Stimulated activated CD4-positive, alpha-beta T cell treated with anti-CD3 and anti-CD28 coated beads, Interleukin-12 subunit alpha, Interleukin-12 subunit beta, amount 100 ng/mL, for 4 hours (primary cell): ENCODE data around the gene CAMTA1.
"Not testable (repeated sequence)": the region's sequence is repeated elsewhere in the genome, so short reads cannot be mapped to it uniquely, and the experiment has no call there.

Experiments used
- DNase-seq: peaks from one replicate; pipeline ENCODE4 v3.0.0-alpha.2; 2020

The CAMTA1 gene

GRCh38 chr1:7298749-7299151 is 513.5 kb downstream of the CAMTA1 start:
- no peak for DNase-seq

GRCh38 chr1:7299329-7299799 is 514.1 kb downstream of the CAMTA1 start:
- DNase-seq, result no peak

DNA sequence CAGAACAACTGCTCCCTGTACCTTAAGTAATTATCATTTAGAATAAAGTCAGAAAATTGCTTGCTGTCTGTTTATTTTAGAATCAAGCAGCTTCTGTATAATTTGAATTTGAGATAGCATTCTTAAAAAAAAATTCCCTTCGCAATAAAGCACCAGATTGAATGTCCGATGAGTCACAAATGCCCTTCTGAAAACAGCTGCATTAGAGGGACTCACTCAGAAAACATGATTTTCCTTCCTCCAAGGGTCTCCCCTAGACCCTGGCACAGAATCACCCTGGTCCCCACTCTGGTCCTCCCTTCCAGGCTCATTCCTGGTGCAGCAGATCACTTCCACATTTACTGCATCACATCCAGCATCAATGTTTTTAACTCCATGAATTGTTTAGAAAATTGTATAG is 514.7 kb downstream of the CAMTA1 start:
- no peak for DNase-seq

GRCh38 chr1:7300893-7301663 is 515.8 kb downstream of the CAMTA1 start:
- DNase-seq, result no peak

DNA sequence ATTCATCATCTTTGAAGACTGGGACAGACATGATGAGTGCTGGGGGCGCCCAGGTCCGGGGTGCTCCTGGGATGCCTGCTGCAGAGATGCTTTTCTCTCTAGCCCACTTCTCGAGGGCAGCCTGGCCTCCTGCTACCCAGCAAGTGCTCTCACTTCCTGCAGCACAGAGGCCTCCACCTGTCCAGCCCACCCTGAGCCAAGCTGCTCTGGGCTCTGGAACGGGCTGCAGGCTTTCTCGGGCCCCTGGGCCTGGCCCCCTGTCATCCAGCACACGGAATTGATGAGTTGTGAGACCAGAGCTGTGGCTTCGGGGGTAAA is 516.4 kb downstream of the CAMTA1 start:
- DNase-seq, result no peak

DNA sequence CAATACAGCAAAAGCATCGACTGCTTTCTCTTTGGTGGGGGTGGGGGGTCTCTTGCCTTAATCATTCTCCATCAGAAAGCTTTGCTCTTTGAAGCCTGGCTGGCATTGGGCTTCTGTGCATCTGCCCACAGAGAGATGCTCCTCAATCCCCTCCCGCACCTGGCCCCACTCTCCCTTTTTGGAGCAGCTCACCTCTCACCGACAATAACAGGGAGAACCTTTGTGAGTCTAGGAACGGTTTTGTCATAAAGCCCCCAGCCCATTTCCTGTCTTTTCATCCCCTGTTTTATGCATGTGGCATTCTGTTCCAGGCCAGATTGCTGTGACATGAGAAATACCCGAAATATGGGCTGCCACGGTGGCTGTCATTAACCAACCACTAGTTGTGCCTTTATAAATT is 516.9 kb downstream of the CAMTA1 start:
- no peak for DNase-seq

- no peak for DNase-seq
Observed at GRCh38 chr1:7302873-7303272, 517.6 kb downstream of the CAMTA1 start.

- no peak for DNase-seq
Observed at GRCh38 chr1:7303554-7304317, 518.5 kb downstream of the CAMTA1 start.

DNA sequence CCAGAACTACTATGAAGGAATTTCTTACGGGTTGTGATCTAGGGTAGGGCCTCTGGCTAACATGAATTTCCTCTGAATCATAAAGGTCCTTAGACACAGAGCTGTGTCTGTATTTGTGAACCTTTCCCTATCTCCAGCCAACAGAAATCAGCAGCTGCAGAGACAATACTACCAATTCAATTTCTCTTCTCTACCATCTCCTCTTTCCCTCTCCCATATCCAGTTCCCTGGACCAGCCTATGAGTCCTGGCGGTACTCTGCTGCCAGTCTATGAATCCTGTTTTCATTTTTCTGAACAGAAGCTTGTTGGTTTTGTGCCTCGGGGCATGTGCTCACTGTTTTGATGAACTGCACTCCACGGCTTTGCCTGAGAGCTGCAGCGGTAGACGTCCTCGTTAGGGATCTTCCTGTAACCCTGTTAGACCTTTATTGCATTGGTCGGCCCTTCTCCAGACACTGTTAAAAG is 527.9 kb downstream of the CAMTA1 start:
- DNase-seq, result no peak

DNA sequence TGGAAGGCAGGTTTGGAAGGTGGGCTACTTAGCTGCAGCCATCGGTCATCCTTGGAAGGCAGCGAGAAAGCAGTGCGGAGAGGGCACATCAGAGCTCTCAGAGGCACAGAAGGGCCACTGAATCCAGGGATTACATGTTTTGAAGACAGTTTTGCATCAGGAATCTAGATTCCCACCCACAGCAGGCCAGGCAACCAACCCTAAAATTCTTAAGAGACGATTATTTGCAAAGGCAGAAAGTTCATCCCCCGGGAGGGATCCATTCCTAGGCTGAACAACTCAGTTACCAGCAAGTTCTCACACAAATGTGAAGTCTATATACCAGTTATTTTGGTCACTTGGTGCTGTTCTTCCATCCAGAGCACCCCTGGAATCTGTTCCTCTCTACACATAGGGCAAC is 528.6 kb downstream of the CAMTA1 start:
- DNase-seq, result no peak

- DNase-seq, result no peak
Observed at GRCh38 chr1:7315316-7315715, 530.1 kb downstream of the CAMTA1 start.

DNA sequence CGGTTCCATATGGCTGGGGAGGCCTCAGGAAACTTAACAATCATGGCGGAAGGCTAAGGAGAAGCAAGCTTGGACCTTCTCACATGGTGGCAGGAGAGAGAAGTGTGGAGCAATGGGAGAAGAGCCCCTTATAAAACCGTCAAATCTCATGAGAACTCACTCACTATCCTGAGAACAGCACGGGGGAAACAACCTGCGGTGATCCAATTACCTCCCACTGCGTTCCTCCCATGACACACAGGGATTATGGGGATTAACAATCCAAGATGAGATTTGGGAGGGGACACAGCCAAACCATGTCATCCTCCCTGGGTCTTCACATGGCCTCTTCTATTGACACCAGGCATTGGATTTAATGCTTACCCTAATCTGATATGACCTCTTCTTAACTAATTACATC is 530.7 kb downstream of the CAMTA1 start:
- DNase-seq, result no peak

DNA sequence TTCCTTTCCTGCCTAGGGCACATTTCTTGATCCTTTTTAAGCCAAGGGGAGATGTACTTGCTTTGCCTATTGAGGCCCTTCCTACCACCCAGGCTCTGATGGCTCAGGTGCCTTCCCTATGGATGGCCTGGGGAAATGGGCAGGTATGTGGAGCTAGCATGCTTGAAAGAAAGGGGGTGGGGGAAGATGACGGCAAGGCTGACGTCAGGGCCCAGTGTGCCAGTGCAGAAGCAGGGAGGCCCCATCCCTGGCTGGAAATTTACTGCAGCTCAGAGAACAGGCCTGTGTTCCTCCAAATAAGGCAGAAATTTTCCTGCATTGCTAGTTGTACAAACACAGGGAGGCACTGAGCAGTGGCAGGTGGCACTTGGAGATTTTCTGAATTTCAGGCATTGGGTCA is 532.6 kb downstream of the CAMTA1 start:
- DNase-seq, result no peak

DNA sequence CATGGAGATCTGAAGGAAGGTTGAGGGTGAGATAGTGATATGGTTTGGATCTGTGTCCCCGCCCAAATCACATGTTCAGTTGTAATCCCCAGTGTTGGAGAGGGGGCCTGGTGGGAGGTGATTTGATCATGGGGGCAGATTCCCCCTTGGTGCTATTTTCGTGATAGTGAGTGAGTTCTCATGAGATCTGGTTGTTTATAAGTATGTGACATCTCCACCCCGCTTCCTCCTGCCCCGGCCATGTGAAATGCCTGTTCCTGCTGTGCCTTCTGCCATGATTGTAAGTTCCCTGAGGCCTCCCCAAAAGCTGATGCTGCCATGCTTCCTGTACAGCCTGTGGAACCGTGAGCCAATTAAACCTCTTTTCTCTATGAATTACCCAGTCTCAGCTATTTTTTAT is 533.9 kb downstream of the CAMTA1 start:
- DNase-seq, result no peak

- no peak for DNase-seq
Observed at GRCh38 chr1:7320661-7321060, 535.4 kb downstream of the CAMTA1 start.

- no peak for DNase-seq
Observed at GRCh38 chr1:7322283-7322785, 537.1 kb downstream of the CAMTA1 start.

DNA sequence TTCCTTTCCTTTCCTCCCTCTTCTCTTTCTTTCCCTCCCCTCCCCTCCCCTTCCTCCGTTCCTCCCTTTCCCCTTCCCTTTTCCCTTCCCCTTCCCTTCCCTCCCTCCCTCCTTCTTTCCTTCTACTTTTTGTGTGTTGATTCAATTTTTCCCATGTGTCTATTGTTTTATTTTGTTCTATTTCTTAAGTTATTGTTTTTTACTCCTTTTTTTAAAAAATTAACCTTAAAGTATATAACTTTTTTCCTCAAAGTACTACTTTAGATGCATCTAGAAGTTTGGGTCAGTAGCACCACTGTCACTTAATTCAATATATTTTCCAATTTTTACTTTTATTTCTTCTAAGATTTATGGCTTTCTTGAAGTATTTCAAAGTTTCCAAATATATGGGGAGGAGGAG is 537.7 kb downstream of the CAMTA1 start:
- no peak for DNase-seq

- no peak for DNase-seq
Observed at GRCh38 chr1:7325254-7325653, 540.0 kb downstream of the CAMTA1 start.

GRCh38 chr1:7326366-7326765 is 541.1 kb downstream of the CAMTA1 start:
- DNase-seq, result no peak

DNA sequence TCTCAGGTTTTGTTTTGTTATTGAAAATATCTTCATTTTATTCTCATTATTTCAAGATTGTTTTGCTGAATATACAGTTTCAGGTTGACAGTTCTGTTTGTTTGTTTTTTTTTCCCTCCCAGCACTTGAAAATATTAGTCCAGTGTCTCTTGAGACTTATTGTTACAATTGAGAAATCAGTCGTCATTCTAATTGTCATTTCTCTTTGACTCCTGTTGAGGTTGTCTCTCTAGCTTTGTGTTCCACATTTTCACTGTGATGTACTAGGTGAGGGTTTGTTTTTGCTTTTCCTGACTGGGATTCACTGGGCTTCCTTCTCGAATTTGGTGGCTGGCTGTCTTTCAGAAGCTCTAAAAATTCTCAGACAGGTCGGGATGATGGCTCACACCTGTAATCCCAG is 542.6 kb downstream of the CAMTA1 start:
- no peak for DNase-seq

GRCh38 chr1:7329868-7330615 is 544.8 kb downstream of the CAMTA1 start:
- DNase-seq, result no peak

DNA sequence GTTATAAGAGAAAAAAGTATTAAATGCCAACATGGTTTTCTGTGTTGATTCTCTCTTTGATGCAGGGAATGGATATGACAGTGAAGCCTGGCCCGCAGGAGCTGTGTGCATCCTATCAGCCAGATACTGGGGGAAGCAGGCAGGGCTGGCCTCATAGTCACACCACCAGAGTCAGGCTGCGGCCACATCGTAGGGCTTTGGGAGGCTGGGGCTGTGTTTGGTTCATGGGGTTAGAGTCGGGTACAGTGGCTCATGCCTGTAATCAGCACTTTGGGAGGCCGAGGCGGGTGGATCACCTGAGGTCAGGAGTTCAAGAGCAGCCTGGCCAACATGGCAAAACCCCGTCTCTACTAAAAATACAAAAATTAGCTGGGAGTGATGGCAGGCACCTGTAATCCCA is 545.5 kb downstream of the CAMTA1 start:
- DNase-seq, result not testable (repeated sequence)

GRCh38 chr1:7331926-7332535 is 546.8 kb downstream of the CAMTA1 start:
- DNase-seq, result no peak
